ENCODE results near the gene RSL1D1. TPM values are rescaled to one million over a fixed set of nuclear protein-coding genes. Genes with fewer than 3 reads are reported as not detected.

Gene RSL1D1
- total RNA-seq = 100 to 1,000 TPM; 159 to 186 TPM
- total RNA-seq = 182 to 296 reads per million in 2 donors

- Mint-ChIP-seq H3K27me3 (no peaks in the 10 kb centered on the region), H3K4me1 (peaks cover 34% of the 10 kb centered on the region), H3K36me3 (ENCODE audit: low read depth) (peaks cover 7% of the 10 kb centered on the region), H3K27ac (peak within 1 kb of the TSS; percentile 98), H3K4me3 (peak within 1 kb of the TSS; percentile 99)
- ATAC-seq (peak; percentile 81), DNase-seq (peak; percentile 87 to 94 (median 91))
- H3K9me3 ChIP-seq (ENCODE audit: control insufficient read depth, low read length, poor library complexity, severe bottlenecking) = no peaks in the 10 kb centered on the region
These were observed at the start of gene RSL1D1 for GRCh38 chr16:11851294-11852091. TSS of gene RSL1D1 (minus strand) at chr16:11851542. CDS start at chr16:11851512, 30 bp downstream.

DNA sequence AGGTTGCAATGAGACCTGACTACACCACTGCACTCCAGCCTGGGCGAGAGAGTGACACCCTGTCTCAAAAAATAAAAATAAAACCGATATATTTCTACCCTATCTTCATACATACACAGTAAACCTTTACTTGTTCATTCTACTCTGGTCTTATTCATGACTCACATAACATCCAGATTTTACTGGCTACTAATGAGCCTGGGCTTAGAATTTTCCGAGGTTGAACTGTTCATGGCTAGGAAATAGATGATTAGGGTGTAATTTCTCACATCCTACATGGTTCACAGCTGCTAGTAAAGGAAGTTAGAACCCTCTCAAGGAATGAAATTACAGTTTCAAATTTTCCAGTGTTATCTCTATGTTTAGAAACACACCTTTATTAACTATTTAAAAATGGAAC, 49.7 kb upstream of the RSL1D1 start:
- peak overlapping the region; percentile 75 for H3K27ac Mint-ChIP-seq
- peak overlapping the region; percentile 31 for H3K4me3 Mint-ChIP-seq
- H3K4me1 Mint-ChIP-seq = peaks cover 39% of the 10 kb centered on the region
- no peak for DNase-seq
- H3K36me3 Mint-ChIP-seq (ENCODE audit: low read depth) = peaks cover 2% of the 10 kb centered on the region
- ATAC-seq = peak; percentile 13
- no peaks in the 10 kb centered on the region for H3K27me3 Mint-ChIP-seq
- no peaks in the 10 kb centered on the region for H3K9me3 ChIP-seq (ENCODE audit: control insufficient read depth, low read length, poor library complexity, severe bottlenecking)

DNA sequence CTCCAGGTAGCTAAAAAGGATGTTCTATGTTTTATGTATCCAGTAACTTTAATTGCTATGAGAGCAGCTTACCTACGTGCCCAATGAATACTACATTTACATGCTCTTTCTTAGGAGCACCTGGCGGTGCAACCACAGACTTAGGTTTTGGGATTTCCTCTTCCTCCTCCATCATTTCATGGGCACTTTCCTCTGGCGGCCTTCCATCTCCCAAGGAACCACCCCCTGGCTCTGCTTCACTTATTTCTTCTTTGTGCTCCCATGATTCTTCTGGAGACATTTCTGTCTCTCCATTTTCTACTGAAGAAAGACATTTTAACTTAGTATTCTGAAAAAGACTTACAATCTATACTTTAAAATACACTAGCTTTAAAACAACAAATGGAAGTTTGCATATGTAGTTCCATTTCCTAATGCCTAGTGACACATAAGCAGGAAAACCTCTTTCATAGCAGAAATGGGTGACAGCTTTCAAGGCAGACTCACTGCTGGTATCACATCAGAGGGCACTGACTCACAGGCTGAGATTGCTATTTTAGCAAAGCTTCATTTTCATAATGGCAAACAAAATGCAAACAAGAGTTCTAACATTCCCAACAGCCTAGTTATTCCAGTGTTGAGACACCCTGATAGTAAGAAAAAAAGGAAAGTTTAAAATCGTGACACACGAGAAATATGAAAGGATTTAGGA, 45.3 kb upstream of the RSL1D1 start:
- Mint-ChIP-seq H3K27ac (no peak overlapping the region), H3K4me3 (no peak overlapping the region), H3K27me3 (no peaks in the 10 kb centered on the region), H3K36me3 (ENCODE audit: low read depth) (peaks cover 6% of the 10 kb centered on the region), H3K4me1 (peaks cover 31% of the 10 kb centered on the region)
- no peak for DNase-seq
- no peaks in the 10 kb centered on the region for H3K9me3 ChIP-seq (ENCODE audit: control insufficient read depth, low read length, poor library complexity, severe bottlenecking)
- ATAC-seq = no peak

GRCh38 chr16:11893571-11893970, 42.2 kb upstream of the RSL1D1 start:
- peak overlapping the region; percentile 33 for H3K4me3 Mint-ChIP-seq
- no peak for DNase-seq
- no peaks in the 10 kb centered on the region for H3K27me3 Mint-ChIP-seq
- H3K4me1 Mint-ChIP-seq = peaks cover 10% of the 10 kb centered on the region
- peak; percentile 28 for ATAC-seq
- peaks cover 6% of the 10 kb centered on the region for H3K36me3 Mint-ChIP-seq (ENCODE audit: low read depth)
- no peaks in the 10 kb centered on the region for H3K9me3 ChIP-seq (ENCODE audit: control insufficient read depth, low read length, poor library complexity, severe bottlenecking)
- peak overlapping the region; percentile 47 for H3K27ac Mint-ChIP-seq

DNA sequence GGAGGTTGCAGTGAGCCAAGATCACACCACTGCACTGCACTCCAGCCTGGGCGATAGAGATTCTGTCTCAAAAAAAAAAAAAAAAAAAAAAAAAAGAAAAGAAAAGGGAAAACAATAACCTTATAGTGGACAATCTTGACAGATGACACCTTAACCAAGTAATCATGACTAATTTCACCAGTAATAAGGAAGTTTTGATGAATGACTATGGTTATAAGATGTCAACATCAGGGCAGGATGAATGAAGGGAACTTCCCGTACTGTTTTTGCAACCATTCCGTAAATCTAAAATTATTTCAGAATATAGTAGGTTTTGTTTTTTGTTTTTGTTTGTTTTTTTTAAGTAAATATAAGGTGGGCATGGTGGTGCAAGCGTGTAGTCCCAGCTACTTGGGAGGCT, 41.4 kb upstream of the RSL1D1 start:
- H3K27ac Mint-ChIP-seq = no peak overlapping the region

GRCh38 chr16:11890231-11890965, 39.1 kb upstream of the RSL1D1 start:
- DNase-seq (no peak), ATAC-seq (no peak)
- peaks cover 8% of the 10 kb centered on the region for H3K36me3 Mint-ChIP-seq (ENCODE audit: low read depth)
- peaks cover 3% of the 10 kb centered on the region for H3K4me1 Mint-ChIP-seq
- H3K27ac Mint-ChIP-seq = no peak overlapping the region
- no peaks in the 10 kb centered on the region for H3K9me3 ChIP-seq (ENCODE audit: control insufficient read depth, low read length, poor library complexity, severe bottlenecking)
- H3K27me3 Mint-ChIP-seq = no peaks in the 10 kb centered on the region
- no peak overlapping the region for H3K4me3 Mint-ChIP-seq

More for the DNA sequence above, 41.4 kb upstream of the RSL1D1 start:
- Mint-ChIP-seq H3K4me3 (no peak overlapping the region), H3K27me3 (no peaks in the 10 kb centered on the region), H3K4me1 (peaks cover 6% of the 10 kb centered on the region), H3K36me3 (ENCODE audit: low read depth) (peaks cover 6% of the 10 kb centered on the region)
- H3K9me3 ChIP-seq (ENCODE audit: control insufficient read depth, low read length, poor library complexity, severe bottlenecking) = no peaks in the 10 kb centered on the region
- no peak for ATAC-seq
- no peak for DNase-seq

- H3K4me3 Mint-ChIP-seq = peak overlapping the region; percentile 56
- H3K4me1 Mint-ChIP-seq = no peaks in the 10 kb centered on the region
- no peak overlapping the region for H3K27ac Mint-ChIP-seq
- DNase-seq (no peak), ATAC-seq (no peak)
- H3K9me3 ChIP-seq (ENCODE audit: control insufficient read depth, low read length, poor library complexity, severe bottlenecking) = no peaks in the 10 kb centered on the region
- no peaks in the 10 kb centered on the region for H3K27me3 Mint-ChIP-seq
- peaks cover 4% of the 10 kb centered on the region for H3K36me3 Mint-ChIP-seq (ENCODE audit: low read depth)
These were observed 35.5 kb upstream of the RSL1D1 start for GRCh38 chr16:11886881-11887280.

GRCh38 chr16:11884035-11884434, 32.7 kb upstream of the RSL1D1 start:
- H3K9me3 ChIP-seq (ENCODE audit: control insufficient read depth, low read length, poor library complexity, severe bottlenecking) = no peaks in the 10 kb centered on the region
- Mint-ChIP-seq H3K4me1 (no peaks in the 10 kb centered on the region), H3K36me3 (ENCODE audit: low read depth) (peaks cover 4% of the 10 kb centered on the region), H3K4me3 (no peak overlapping the region), H3K27me3 (no peaks in the 10 kb centered on the region), H3K27ac (peak overlapping the region; percentile 71)
- ATAC-seq = no peak
- DNase-seq = no peak

GRCh38 chr16:11880007-11880406, 28.7 kb upstream of the RSL1D1 start:
- Mint-ChIP-seq H3K4me1 (no peaks in the 10 kb centered on the region), H3K27me3 (no peaks in the 10 kb centered on the region), H3K36me3 (ENCODE audit: low read depth) (no peaks in the 10 kb centered on the region), H3K27ac (no peak overlapping the region), H3K4me3 (no peak overlapping the region)
- ATAC-seq = peak; percentile 14
- H3K9me3 ChIP-seq (ENCODE audit: control insufficient read depth, low read length, poor library complexity, severe bottlenecking) = no peaks in the 10 kb centered on the region
- no peak for DNase-seq

- H3K4me3 Mint-ChIP-seq = no peak overlapping the region
- H3K9me3 ChIP-seq (ENCODE audit: control insufficient read depth, low read length, poor library complexity, severe bottlenecking) = no peaks in the 10 kb centered on the region
- no peak for ATAC-seq
- H3K27ac Mint-ChIP-seq = peak overlapping the region; percentile 11
- no peaks in the 10 kb centered on the region for H3K27me3 Mint-ChIP-seq
- peaks cover 2% of the 10 kb centered on the region for H3K4me1 Mint-ChIP-seq
- H3K36me3 Mint-ChIP-seq (ENCODE audit: low read depth) = no peaks in the 10 kb centered on the region
- no peak for DNase-seq
These were observed 26.0 kb upstream of the RSL1D1 start for GRCh38 chr16:11877374-11877773.

GRCh38 chr16:11876306-11876705, 25.0 kb upstream of the RSL1D1 start:
- peaks cover 2% of the 10 kb centered on the region for H3K4me1 Mint-ChIP-seq
- no peak overlapping the region for H3K27ac Mint-ChIP-seq
- DNase-seq (no peak), ATAC-seq (no peak)
- H3K36me3 Mint-ChIP-seq (ENCODE audit: low read depth) = no peaks in the 10 kb centered on the region
- no peaks in the 10 kb centered on the region for H3K9me3 ChIP-seq (ENCODE audit: control insufficient read depth, low read length, poor library complexity, severe bottlenecking)
- no peaks in the 10 kb centered on the region for H3K27me3 Mint-ChIP-seq
- no peak overlapping the region for H3K4me3 Mint-ChIP-seq

- no peaks in the 10 kb centered on the region for H3K27me3 Mint-ChIP-seq
- H3K4me3 Mint-ChIP-seq = no peak overlapping the region
- H3K4me1 Mint-ChIP-seq = peaks cover 2% of the 10 kb centered on the region
- ATAC-seq = no peak
- DNase-seq = no peak
- no peaks in the 10 kb centered on the region for H3K9me3 ChIP-seq (ENCODE audit: control insufficient read depth, low read length, poor library complexity, severe bottlenecking)
- H3K36me3 Mint-ChIP-seq (ENCODE audit: low read depth) = no peaks in the 10 kb centered on the region
- no peak overlapping the region for H3K27ac Mint-ChIP-seq
These were observed 24.4 kb upstream of the RSL1D1 start for GRCh38 chr16:11875721-11876120.

DNA sequence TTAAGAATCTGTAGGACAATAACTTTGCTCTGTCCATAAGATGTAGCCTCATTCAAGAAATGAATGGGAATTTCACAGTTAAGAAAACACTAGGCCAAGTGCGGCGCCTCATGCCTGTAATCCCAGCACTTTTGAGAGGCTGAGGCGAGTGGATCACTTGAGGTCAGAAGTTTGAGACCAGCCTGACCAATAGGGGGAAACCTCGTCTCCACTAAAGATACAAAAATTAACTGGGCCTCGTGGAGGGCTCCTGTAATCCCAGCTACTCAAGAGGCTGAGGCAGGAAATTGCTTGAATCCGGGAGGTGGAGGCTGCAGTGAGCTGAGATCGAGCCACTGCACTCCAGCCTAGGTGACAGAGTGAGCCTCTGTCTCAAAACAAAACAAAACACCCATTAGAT, 19.9 kb upstream of the RSL1D1 start:
- peak overlapping the region; percentile 49 for H3K27ac Mint-ChIP-seq
- no peak for DNase-seq
- H3K9me3 ChIP-seq (ENCODE audit: control insufficient read depth, low read length, poor library complexity, severe bottlenecking) = no peaks in the 10 kb centered on the region
- no peak for ATAC-seq
- H3K27me3 Mint-ChIP-seq = no peaks in the 10 kb centered on the region
- no peaks in the 10 kb centered on the region for H3K36me3 Mint-ChIP-seq (ENCODE audit: low read depth)
- H3K4me1 Mint-ChIP-seq = peaks cover 7% of the 10 kb centered on the region
- no peak overlapping the region for H3K4me3 Mint-ChIP-seq

Data from T-helper 17 cell (primary cell).